GM18517 (cell line): Measurements from ENCODE around the gene PLEKHH3.
"Not testable (repeated sequence)": the region's sequence is repeated elsewhere in the genome, so short reads cannot be mapped to it uniquely, and the experiment has no call there.

Experiments used
- ATAC-seq: cut with Tn5 transposase; IDR thresholded peaks from one replicate; pipeline ENCODE4 v1.9.1; 2021; ENCODE audit warnings: mild to moderate bottlenecking, moderate library complexity; ENCODE audit not compliant: unreplicated experiment

The PLEKHH3 gene

GRCh38 chr17:42673266-42673884 lies 3.4 kb downstream of the PLEKHH3 start:
- no peak for ATAC-seq

DNA sequence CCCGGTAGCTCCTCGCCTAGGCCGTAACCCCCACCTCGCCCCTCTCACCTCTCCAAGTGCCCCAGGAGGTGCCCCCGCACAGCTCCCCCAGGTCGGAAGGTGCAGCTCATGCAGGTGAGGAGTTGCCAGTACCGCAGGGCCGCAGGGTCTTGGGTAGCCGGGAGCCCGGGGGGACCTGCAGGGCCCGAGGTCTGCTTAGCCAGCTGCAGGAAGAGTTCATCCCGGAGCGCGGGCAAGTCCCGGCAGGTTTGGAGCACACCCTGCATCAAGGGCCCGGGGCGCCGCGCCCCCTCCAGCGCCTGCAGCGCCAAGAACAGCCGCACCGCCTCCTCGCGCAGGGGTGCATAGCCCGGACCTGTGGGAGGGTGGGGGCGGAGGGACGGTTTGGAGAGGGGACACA lies 4.8 kb downstream of the PLEKHH3 start:
- ATAC-seq, result no peak

DNA sequence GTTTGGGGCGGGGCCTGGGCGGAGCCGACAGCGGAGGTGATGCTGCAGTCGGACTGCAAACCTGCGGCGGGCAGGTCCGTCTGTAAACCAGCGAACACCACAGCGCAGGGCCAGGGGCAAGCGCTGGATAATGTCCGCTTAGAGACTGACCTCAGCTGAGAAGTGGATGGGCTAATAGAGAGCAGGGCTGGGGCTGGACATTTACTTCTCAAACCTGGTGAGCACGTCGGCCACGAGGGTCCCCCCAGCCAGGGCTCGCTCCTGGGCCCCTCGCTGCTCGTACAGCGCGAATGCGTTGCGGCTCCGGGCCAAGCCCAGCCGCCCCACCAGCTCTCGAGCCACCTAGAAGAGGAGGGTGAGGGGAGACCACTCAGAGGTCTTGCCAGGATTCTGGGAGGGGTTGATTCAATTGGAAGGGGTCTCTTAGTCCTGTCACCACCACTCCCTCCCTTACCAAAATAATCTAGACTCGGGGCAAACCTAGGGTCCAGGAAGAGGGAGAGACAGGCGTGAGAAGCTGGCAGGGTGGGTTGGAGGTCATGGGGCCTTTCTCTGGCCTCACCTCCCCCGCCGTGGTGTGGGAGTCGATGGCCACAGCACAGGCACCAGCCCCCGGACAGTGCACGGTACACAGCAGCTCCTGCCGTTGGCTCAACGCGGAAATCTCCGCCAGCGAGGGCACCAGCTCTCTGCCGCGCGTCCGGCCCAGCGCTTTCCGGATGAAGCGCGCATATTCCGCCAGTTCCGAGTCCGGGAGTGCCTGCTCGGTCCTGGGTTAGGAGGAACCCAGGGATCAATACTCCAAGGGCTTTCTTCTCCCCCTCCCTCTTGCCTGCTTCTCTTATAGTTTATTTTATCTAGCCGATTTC lies 5.8 kb downstream of the PLEKHH3 start:
- no peak for ATAC-seq

DNA sequence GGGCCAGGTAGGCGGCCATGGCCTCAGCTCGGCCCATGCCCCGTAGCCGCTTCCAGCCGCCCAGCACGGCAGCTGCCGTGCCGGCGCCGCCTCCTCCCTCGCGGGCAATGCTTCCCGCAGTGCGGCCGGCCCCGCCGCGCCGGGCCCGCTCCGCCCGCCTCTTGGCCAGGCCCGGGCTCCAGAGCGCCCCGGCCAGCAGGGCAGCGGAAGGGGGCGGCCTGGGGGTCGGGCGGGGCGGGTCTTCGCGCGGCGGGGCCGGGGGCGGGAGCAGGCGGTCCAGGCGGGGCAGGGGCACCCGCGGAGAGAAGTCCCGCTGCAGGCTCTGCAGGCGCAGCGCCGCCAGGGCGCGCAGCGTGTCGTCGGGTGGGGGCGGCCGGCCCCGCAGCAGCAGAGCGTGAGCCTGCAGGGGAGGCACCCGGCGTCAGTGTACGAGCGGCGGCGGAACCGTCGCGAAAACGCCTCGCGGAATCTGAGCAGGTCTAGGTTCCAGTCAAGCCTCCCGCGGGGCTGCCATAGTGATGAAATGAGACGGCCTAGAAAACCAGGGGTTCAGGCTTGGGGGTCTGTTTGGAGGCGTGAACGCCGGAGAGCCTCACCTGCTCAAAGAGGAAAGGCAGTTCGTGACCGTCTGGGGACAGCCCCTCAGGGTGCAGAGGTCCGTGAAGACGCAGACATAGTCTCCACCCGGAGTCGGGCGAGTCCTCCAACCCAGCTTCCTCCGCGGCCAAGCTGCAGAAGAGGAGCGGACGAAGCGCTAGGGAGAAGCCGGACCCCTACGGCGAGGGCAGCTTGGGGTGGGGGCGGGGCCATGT lies 6.6 kb downstream of the PLEKHH3 start:
- ATAC-seq, result no peak

DNA sequence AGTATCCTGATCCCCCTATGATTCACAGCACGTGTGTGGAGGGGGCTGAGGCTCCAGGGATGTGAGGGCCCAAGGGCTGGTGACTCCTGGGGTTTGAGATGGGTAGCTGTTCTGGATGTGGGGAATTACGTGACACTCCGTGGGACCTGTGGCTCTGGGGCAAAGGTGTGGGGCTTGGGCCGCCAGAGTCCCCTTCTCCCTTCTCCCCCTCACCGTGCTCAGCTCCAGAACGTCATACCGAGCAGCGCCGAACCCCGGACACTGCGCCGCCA lies 7.2 kb downstream of the PLEKHH3 start:
- ATAC-seq, result no peak

DNA sequence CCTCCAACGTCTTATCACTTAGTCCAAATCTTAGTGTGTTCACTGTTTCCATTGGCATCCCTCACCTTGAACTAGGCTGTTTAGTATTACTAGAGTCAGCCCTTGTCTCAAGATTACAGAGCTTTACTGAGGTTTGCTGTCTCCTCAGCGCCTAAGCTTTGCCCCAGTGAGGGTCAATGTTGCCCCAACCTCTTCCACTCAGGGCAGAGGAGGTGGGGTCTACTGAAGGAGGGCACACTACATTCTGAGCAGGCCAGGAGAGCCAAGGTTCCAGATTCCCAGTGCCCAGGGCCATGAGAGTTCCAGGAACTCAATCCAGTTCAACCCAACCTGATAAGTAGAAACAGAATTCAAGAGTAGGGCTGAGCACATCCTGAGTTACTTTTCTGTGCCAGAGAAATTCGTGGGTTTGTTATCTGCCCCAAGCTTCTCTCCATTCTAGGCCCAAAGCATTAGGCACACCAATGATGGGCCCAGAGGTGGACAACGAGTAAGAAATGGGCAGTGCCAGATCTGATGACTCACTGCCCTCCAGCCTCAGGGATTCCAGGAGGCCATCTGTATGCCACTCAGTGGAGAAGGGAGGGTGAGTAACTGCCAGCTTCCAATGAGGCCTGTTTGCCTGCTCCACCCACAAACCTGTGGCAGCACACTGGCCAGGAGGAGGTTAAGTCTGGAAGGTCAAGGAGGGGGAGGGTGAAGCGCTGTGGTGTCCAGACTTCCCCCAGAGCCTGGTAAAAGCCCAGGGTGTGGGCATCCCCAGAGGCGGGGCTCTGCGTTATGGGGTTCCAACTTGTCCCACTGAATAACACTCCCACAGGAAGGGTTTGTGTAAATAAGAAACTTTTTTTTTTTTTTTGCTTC lies 9.5 kb downstream of the PLEKHH3 start:
- no peak for ATAC-seq

DNA sequence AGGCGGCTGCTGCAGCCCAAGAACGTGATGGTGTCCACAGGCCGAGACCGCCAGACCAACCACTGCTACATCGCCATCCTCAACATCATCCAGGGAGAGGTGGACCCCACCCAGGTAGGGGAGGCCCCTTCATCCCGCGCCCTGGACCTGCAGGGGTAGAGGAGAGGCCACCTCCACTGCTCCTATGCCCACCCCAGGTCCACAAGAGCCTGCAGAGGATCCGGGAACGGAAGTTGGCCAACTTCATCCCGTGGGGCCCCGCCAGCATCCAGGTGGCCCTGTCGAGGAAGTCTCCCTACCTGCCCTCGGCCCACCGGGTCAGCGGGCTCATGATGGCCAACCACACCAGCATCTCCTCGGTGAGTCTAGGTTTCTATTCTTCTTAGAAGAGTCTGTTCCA lies 10.7 kb downstream of the PLEKHH3 start:
- not testable (repeated sequence) for ATAC-seq

- ATAC-seq, result no peak
Observed at GRCh38 chr17:42665581-42666001, 11.2 kb downstream of the PLEKHH3 start.

DNA sequence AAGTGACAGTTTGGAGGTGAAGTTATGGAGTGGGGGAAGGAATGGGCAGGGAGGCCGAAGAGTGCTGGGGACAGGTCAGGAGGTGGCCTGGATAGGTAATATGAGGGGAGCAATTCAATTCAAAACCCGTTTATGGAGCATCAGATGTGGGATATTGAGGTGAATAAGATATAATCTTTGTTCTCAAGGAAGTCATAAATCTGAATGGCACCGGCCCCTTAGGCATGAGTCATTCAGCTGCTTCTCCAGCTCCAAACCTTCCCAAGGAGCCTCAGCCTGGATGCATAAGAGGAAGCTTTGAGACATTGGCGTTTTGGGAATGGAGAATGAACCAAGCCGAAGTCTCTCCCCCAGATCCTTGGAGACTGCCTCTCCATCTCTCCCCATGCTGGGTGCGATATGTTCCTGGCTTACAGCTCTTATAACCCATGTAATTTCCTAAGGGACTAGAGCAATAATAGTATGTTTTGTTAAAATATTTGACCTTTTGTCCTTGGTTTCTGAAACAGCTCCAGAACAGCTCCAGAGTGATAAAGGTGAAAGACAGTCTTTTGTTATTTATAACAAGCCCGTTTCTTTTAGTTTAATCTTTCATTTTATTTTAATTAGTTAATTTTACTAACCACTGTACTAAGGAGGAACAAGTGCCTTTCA lies 16.0 kb downstream of the PLEKHH3 start:
- ATAC-seq, result no peak

GRCh38 chr17:42659932-42660274 lies 16.9 kb downstream of the PLEKHH3 start:
- ATAC-seq, result not testable (repeated sequence)

- ATAC-seq, result peak; percentile 55
Observed at GRCh38 chr17:42659079-42659931, 17.5 kb downstream of the PLEKHH3 start, which contains the start of gene TUBG2. Gene TUBG2, plus strand, starts transcription at chr17:42659284. Its CDS starts 220 bp downstream, at chr17:42659504.

DNA sequence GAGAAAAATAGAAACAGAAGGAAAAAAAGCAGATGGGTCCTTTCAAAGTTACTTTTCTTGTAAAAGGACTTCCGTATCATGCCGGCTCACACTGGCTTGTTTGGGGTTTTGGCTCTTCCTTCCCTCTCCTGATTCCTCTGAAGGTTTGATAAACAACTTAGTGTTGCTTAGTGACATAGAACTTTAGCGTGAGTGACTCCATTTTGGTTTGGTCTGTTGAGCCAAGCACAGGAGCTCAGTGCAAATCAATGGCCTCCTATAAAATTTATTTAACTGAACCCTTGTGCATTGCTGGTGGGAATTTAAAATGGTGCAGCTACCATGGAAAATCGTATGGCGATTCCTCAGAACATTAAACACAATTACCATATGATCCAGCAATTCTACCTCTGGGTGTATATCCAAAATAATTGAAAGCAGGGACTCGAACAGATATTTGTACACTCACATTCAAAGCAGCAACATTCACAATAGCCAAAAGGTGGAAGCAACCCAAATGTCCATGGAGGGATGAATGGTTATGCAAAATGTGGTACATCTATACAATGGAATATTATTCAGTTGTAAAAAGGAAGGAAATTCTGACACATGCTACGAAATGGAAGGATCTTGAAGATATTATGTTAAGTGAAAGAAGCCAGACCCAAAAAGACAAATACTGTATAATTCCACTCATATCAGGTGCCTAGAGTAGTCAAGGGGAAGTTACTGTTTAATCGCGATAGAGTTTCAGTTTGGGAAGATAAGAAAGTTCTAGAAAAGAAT lies 18.8 kb downstream of the PLEKHH3 start:
- no peak for ATAC-seq

GRCh38 chr17:42655528-42655927 lies 21.3 kb downstream of the PLEKHH3 start:
- ATAC-seq, result no peak

DNA sequence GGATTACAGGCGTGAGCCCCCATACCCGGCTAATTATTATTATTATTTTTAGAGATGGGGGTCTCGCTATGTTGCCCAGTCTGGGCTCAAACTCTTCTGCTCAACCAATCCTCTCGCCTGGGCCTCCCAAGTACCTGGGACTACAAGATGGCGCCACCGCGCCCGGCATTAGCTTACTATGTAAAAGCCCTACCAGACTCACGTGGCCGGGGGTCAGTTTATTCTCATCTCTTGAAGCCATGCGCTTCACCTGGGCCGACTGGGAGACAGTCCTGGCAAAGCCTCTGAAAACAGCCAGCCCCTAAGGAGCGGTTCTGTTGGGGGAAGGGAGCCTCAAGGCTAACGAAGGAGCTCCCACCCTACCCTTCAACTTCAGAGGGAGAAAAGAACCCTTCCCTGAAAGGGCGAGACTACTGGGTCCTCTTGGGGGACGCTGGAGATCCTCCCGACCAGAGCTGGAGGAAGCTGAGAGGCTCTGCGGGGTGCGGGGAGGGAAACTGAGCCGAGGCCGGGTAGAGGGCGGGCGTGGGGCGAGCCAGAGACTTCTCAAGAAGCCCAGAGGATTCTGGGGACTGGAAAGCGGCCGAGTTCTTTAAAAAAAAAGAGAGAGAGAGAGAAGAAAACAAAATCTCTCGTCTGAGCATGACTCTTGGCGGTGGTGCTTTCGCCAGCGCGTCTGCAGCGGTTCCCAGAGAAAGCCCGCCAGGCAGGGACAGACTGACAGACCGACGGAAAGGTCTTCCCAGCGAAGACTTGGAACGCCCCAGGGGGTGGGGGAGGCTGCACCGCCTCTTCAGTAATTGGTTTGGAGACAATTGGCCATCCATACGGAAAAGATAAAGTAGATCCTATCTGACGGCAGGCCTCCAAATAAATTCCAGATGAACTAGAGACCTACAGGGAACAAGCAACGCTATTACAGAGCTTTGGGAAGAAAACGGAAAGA lies 23.3 kb downstream of the PLEKHH3 start:
- ATAC-seq, result no peak

DNA sequence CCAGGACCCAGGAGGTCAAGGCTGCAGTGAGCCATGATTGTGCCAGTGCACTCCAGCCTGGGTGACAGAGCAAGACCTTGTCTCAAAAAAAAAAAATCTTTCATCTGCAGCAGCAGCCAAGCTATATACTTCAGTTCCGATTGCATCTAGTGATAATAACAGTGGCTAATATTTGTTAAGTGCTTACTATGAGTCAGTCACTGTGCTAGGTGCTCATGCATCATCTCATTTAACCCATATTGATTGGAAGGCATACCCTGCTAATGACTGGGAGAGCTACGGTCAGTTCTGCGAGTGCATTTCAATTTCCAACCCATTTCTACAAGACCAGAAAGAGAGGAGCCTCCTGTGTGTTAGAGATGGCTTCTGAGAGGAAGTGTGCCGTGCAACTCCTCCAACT lies 25.4 kb downstream of the PLEKHH3 start:
- ATAC-seq, result no peak

DNA sequence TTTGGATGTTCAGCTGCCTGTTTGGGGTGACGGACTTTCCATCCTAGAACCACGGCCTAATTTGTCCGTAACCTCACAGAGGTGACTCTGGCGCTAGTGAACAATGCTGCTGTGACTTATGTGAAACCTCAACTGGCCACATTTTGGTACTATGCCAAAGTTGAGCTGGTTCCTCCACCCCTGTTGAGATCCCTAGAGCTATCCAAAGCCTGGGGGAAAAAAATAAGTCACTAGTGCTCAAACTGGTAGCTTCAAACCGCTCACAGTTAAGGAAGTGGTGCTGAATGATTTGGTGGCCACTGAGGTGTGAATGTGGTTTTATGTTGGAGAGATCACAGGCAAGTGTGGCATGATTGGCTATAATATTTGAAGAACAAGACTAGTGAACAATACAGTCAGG lies 29.0 kb downstream of the PLEKHH3 start:
- no peak for ATAC-seq

DNA sequence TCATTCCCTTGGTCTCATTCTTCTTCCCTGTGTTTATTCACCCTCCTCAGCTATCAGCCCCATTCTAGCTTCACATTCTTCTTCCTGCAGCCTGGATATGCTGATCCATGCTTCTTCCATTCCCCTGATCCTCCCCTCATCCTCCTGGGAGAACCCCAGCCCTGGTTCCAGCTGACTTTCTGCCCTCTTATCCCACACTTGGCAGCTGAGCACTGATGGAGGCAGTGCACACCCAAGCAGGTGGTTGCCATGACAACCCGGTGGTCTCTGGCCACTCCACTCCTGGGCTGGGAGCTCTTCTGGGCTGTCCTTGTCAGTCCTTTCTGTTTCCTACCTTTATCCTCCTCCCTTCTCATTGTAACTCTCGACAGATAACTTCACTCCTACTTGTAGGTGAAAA lies 34.5 kb downstream of the PLEKHH3 start:
- ATAC-seq, result no peak

DNA sequence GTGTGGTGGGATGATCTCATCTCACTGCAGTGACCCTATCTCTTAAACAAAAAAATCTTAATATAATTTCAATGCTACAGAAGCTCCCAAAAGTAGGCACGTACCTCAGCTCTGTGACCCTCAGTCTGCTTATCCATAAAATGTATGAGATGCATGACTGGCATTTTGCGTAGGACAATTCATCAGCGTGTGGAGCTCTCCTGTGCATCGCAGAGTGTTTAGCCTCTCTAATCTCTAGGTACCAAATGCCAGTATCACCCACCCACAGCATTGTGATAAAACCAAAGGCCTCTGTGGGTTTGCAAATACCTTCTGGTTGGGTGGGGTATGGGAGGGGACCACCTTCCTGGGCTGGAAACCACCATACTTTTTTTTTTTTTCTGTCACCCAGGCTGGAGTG lies 36.7 kb downstream of the PLEKHH3 start:
- ATAC-seq, result no peak
